Islet precursor cell (in vitro differentiated cells): ENCODE data around the gene SRRM1.
"Not testable (repeated sequence)": the region's sequence is repeated elsewhere in the genome, so short reads cannot be mapped to it uniquely, and the experiment has no call there.

Source experiments
- DNase-seq: peaks from one replicate; pipeline ENCODE4 v3.0.0-alpha.2; 2018

The SRRM1 gene

DNA sequence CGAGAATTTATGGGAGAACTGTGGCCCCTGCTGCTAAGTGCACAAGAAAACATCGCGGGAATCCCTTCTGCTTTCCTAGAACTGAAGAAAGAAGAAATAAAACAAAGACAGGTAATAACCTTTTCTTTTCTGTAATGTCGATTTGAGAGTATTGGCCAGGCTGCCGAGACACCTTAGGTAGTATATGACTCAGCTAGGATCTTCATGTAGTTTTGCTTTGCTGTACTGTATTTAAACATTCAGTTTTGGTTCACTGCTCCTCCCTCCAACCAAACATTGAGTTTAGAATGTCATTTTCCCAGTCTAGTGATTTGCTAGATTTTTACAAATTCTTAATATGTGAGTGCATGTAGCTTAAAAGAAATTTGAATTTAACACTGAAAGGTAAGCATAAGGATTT, 5.8 kb downstream of the SRRM1 start:
- DNase-seq = no peak

DNA sequence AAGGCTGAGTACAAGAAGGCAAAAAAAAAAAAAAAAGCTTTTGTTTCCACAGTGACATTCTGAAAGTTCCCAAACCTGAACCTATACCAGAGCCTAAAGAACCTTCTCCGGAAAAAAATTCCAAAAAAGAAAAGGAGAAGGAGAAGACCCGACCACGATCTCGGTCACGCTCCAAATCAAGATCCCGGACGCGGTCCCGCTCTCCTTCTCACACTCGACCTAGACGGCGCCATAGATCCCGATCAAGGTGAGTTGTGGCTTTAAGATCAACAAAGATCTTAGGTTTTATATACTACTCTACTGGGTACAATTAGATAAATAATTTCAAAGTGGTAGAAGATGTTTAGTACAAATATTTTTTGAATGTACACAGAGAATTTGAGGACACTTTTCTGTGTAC, 9.3 kb downstream of the SRRM1 start:
- DNase-seq = no peak

DNA sequence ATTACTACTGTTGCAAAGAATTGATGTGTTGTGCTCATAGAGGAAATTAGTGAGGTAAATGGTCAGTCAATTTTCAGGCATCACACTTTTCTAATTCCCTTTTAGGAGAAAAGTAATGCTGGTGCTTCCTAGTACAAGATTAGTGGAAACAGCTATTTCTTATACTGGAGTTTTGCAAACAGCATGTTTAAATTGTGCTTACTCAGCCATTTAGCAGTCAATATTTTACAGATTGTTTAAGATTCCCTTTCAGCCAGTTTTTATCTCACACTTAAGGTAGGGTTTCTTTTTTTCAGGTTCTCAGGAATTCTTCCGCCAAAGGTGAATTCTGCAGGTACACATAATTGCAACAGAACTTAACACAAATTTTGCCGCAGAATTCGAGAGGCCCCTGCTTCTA, 10.9 kb downstream of the SRRM1 start:
- no peak for DNase-seq

DNA sequence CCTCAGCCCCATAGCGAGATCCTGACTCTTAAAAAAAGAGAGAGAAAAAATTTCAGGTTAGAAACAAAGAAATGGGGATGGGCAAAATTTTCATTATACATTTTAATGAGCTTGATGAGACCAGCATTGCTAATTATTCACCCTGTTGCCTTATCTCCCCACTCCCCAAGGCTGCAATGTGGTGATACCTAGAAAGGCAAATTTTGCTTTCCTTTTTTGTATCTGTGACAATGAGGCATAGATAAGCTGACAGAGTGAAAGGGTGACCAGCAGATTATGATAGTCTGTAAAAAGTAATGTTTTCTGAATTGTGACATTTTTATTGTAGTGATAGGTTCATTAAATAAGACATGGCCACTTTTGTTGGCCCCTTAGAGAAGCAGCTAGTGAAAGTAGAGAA, 12.9 kb downstream of the SRRM1 start:
- DNase-seq = no peak

DNA sequence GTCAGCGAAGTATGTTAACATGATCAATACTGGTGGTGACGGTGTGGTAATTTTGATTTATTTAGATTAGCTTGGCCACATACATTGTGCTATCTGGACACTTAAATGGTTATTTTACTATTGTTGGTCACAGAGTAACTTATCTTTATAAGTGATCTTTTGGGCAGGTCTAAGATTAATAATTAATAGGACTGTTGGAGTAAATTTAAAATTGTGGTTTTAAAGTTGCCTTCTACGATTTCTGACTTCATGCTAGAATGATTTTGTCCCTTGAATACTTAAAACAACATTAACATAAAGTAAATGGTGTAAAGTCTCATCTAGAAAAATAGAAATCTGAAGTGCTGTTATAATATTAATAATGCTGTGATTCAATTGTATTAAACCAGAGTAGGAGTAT, 14.7 kb downstream of the SRRM1 start:
- DNase-seq = no peak

DNA sequence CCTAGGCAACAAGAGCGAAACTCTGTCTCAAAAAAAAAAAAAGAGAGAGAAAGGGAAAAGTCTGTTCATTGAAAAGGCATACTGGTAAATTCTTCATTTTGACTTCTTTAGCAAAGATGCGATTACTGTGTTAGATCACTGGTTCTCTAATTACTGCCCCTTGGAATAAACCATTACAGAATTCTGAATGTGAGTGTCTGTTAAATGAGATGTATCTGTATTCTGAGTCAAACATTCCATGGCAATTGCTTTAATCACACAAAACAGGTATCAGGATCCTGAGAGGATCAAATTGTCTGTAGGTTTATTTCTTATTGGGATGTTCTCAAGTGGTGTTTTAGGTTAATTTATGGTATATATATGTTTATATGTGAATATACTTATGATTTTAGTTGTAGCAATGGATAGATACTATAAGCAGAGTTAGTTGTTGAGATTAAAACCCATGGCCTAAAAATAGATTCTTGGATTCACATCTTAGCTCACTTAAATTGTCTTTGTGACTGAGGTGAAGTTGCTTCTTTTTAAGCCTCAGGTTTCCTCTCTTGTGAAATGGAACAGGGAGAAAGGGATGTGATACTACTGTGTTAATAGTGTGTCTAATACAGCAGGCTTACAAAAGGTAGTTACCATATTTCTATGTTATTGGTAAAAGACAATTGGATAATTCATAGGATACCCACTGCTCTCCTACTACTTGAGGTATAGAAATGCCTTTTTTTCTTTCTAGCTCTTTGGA, 16.2 kb downstream of the SRRM1 start:
- DNase-seq = no peak

GRCh38 chr1:24659993-24660665, 17.0 kb downstream of the SRRM1 start:
- DNase-seq = no peak

- no peak for DNase-seq
These were observed 21.5 kb downstream of the SRRM1 start for GRCh38 chr1:24664507-24665033.

DNA sequence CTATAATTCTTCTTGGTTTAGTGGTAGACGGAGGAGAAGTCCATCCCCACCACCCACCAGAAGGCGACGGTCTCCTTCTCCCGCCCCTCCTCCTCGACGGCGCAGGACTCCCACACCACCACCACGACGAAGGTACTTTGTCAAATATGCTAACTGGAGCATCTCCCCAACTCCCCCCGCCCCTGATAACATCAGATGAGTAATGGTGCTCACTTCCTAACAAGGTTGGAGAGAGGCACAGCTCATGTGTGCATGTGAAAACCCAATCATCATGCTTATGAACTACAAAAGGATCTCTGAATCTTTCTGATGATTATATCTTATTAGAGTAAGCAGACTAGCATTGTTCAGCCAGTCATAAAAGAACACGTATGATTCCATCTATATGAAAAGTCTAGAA, 23.7 kb downstream of the SRRM1 start:
- no peak for DNase-seq

DNA sequence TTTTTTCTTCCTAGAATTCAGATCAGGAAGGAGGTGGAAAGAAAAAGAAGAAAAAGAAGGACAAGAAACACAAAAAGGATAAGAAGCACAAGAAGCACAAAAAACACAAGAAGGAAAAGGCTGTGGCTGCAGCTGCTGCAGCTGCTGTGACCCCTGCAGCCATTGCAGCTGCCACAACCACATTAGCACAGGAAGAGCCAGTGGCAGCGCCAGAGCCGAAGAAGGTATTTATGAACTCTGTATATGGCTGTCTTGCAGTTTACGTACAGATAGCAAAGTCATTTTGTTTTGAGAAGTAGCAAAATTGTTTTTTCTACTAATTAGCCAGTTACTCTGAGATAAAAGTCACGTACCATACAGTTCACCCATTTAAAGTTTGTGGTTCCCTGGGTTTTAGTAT, 28.3 kb downstream of the SRRM1 start:
- not testable (repeated sequence) for DNase-seq

GRCh38 chr1:24672686-24673085, 29.6 kb downstream of the SRRM1 start:
- not testable (repeated sequence) for DNase-seq

GRCh38 chr1:24673341-24673740, 30.2 kb downstream of the SRRM1 start:
- peak; percentile 78 for DNase-seq

GRCh38 chr1:24678421-24678820, 35.3 kb downstream of the SRRM1 start:
- not testable (repeated sequence) for DNase-seq

GRCh38 chr1:24679725-24680124, 36.6 kb downstream of the SRRM1 start:
- no peak for DNase-seq

DNA sequence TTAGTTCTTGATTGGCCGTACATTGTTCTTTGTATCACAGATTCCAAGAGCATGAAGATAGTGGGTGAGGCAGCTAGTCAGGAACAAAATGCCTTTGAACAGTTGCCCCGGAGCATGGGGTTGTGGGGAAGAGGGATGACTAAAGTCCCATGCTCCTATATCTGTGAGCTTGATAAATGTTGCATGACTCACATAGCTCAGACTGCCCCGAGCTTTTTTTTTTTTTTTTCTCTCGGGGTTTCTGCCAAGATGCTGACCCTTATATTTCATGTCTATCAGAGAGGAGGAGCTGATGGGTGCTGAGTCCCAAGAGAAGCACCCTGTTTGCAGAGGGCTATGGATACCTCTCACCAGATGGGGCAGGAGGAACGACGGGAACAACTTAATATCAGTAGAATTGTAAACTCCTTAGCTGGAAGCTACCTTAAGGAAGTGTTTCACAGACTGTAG, 40.6 kb downstream of the SRRM1 start:
- peak; percentile 94 for DNase-seq

DNA sequence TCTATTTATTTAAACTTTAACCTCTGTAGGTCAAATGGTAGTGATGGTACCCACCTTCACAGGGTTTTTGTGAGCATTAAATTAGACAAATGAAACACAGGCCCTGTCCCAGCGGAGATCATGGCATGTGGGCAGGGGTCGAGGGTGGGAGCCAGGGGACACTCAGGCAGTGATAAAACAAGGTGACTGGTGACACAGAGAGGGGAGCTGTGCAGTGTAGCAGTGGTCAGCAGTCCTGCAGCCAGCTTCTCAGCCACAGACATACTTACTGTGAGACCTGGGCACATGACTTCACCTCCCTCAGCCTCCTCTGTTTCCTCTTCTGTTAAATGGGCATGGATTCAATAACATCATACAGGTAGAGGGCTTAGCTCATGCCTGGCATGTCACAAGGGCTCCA, 44.9 kb downstream of the SRRM1 start:
- DNase-seq = no peak

DNA sequence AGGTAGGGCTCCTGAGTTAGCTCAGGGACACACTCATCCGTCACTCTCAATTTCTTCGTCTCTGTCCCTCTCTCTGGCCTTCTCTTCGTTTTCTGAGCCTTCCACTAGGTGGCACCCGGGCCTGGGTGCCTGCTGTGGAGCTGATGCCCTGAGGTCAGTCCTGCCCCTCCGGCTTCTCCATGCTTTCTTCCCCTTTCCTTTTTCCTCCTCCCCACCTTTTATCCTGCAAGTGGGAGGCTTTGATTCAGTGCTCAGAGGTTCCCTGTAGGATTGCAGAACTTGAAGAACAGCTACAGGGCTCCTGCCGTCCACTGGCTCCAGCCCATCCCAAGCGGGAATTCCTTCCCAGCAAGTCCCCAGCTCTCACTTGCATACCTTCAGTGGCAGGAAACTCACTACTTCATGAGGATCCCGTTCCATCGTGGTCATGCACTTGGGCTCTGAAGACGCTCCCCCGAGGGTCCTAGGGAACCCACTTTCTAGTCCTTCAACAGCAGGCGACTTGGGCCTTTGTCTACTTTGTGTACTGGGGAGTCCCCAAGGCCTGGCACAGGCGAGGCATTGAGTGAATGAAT, 45.6 kb downstream of the SRRM1 start:
- peak; percentile 89 for DNase-seq

GRCh38 chr1:24691051-24691450, 47.9 kb downstream of the SRRM1 start:
- no peak for DNase-seq

GRCh38 chr1:24692351-24692980, 49.4 kb downstream of the SRRM1 start:
- peak; percentile 58 for DNase-seq

DNA sequence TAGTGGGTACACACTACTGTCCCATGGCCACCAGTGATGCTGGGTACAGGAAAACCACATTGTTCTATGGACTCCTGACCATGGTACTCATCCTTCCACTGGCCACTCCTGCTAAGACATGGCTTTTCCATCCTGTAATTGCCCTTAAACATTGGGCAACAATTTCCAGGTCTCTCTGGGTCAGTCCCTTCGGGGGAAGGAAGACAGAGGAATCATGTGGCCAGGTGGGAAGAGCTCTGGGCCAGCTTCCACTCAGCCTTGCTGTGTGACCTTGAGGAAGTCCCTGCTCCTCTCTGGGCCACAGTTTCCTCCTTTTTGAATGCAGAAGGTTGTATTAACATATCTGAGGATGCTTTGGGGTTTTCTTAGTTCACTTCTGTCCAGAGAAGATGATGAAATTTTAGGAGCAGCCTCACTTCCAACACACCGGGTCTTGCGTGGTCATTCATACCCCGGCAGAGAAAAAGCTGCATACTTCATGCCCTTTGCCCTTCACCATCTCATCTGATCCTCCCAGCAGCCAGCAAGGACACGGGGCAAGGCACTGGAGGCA, 50.8 kb downstream of the SRRM1 start:
- no peak for DNase-seq

GRCh38 chr1:24694380-24694843, 51.3 kb downstream of the SRRM1 start:
- peak; percentile 87 for DNase-seq

DNA sequence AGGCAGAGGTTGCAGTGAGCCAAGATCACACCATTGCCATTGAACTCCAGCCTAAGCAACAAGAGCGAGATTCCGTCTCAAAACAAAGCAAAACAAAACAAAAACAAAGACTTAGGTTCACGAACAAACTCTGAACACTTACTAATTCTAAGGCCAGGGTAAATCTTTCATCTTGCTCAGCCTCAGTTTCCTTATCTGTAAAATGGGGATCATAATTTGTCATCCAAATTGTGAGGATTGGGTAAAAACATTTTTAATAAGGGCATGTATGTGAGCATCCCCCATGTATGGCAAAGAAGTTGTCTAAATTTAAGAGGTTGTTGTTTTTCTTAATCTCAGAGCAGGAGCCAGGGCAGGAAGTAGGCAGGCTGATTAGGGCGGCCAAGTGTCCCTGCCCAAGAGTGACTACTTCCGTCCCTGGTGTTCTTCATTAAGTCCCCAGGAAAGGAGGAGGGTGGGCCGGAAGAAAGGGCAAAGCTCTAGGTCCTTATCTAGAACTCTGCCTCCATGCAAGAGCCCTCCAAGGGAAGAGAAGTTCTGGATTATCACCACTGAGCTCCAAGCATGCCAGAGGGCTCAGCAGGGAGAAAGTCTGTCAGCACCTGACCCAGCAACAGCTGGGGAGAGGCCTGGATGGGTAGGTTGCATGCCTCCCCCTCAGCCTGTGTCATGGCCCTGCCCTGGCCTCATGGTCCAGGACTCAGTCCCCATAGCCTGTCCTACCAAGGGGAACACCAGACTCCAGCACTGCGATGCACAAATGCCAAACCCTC, 52.3 kb downstream of the SRRM1 start:
- DNase-seq = peak; percentile 68
